H7 (cell line): ENCODE data around the gene STK10. TPM values are rescaled to one million over a fixed set of nuclear protein-coding genes. Genes with fewer than 3 reads are reported as not detected.

Source experiments
- DNase-seq: peaks from one replicate; pipeline ENCODE4 v3.0.0; 2012
- H3K27me3 ChIP-seq: 2 replicates; pipeline ENCODE4 v1.6.0; 2011; ENCODE audit warnings: mild to moderate bottlenecking, low read length; ENCODE audit not compliant: control insufficient read depth, insufficient read depth
- H3K36me3 ChIP-seq: replicated peaks from 2 replicates; pipeline ENCODE4 v1.5.1; 2011; ENCODE audit warnings: low read length; ENCODE audit not compliant: control insufficient read depth, insufficient read depth
- H3K4me3 ChIP-seq: 2 replicates; pipeline ENCODE4 v1.5.1; 2011; ENCODE audit warnings: low read depth, mild to moderate bottlenecking, control low read depth, low read length, moderate library complexity; ENCODE audit not compliant: insufficient read depth
- total RNA-seq: library from RNA; depleted of rRNA; stranded (reverse); fragments of >200 nt; shearing (Covaris generic); gene quantifications from 2 replicates; pipeline ENCODE4 v1.2.3, GENCODE V29; 2014

Gene STK10
- total RNA-seq, 1 experiment from 2014 or later = 7.4 TPM

DNA sequence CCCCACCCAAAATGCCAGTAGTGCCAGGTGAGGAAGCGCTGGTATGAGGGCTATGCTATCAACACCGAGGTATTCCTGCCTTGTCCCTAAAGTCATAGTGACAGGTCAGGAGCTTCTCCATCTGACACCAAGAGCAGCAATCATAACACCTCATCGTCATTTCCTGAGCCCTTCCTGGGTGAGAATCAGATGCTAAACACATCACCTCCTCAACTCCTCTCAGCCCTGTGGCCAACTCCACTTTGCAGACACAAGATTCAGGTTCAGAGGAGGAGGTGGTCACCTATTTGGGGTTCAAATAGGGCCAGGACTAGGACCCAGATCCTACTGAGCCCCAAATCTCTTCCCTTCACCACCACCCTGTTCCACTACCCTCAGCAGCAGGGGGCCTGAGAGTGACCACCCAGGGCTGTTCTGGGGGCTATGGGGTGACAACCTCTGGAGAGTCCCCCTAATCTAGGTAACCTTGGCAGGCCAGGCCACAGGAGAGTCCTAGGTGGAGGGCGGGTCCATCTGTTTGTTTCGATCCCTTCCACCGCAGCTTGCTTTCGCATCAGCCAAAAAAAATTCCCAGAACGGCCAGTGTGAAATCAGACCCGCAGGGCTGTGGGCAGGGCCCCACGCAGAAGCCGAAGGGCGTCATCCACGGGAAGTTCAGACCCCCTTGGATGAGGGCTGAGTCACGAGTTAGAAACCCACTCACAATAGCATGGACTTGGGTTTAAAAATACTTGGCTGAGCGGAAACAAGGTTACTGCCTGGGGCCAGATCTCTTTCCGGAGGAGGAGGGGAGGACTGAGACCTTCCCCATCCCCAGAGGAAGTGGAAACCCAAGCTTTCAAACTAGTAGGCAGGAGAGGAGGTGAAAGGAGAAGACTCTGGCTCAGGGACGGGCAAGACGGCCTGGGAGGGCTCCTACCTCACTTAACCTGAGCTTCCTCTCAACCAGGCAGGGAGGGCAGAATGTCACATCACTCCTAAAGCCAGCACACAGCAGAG lies 8.7 kb downstream of the STK10 start:
- peak; percentile 59 for DNase-seq
- Histone ChIP-seq H3K27me3 (no peaks in the 10 kb centered on the region), H3K36me3 (no peaks in the 10 kb centered on the region), H3K4me3 (no peak overlapping the region)

DNA sequence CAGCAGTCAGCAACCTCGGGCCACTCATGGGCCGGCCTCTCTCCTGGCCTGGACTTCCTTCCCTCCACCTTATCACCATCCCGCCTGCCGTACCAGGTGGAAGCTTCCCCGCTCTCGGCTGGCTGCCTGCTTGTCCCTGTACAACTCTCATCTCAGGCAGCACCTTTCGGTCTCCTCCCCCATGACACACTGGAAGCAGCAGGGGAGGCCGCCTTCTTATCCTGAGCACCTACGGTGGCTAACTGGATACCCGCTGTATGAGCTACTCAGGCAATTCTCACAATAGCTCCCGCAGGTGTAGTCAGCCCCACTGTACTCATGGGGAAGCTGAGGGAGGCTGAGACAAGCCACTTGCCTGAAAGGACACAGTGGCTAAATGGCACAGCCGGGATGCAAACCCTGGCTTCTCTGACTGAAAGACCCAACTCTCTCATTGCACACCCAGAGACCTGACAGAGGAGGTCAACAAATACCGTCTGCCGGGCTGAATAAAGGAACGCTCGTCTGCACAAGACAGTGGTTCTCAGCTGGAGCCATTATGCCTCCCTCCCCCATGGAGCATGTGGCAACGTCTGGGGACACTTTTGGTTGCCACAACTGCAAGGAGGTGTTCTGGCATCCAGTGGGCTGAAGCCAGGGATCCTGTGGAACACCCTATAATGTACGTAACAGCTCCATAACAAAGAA lies 9.6 kb downstream of the STK10 start:
- no peak overlapping the region for H3K4me3 ChIP-seq
- DNase-seq = peak; percentile 61
- H3K27me3 ChIP-seq = no peaks in the 10 kb centered on the region
- no peaks in the 10 kb centered on the region for H3K36me3 ChIP-seq

- Histone ChIP-seq H3K27me3 (no peaks in the 10 kb centered on the region), H3K36me3 (no peaks in the 10 kb centered on the region), H3K4me3 (no peak overlapping the region)
- DNase-seq = no peak
Observed at GRCh38 chr5:172177176-172177575, 10.8 kb downstream of the STK10 start.

- Histone ChIP-seq H3K36me3 (no peaks in the 10 kb centered on the region), H3K4me3 (no peak overlapping the region), H3K27me3 (no peaks in the 10 kb centered on the region)
- DNase-seq = peak; percentile 41
Observed at GRCh38 chr5:172175263-172175719, 12.7 kb downstream of the STK10 start.

- no peaks in the 10 kb centered on the region for H3K36me3 ChIP-seq
- H3K27me3 ChIP-seq = no peaks in the 10 kb centered on the region
- no peak overlapping the region for H3K4me3 ChIP-seq
- DNase-seq = peak; percentile 21
Observed at GRCh38 chr5:172173564-172174153, 14.4 kb downstream of the STK10 start.

GRCh38 chr5:172172912-172173563 lies 15.0 kb downstream of the STK10 start:
- no peak for DNase-seq
- no peaks in the 10 kb centered on the region for H3K36me3 ChIP-seq
- H3K4me3 ChIP-seq = no peak overlapping the region
- H3K27me3 ChIP-seq = no peaks in the 10 kb centered on the region

DNA sequence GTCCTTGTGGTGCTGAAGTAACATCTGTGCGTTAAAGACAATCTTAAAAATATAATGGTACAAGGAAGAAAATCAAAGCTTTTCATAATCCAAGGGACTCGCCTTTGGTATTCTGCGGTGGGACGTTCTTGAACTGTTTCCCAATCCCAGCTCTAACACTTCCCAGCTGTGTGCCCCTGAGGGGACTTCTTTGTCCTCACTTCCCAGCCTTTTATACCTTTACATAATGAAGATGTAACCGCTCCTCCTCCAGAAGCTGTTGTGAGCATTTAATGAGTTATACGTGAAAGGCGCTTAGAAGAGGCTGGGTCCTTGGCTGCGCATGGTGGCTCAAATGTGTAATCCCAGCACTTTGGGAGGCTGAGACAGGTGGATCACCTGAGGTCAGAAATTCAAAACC lies 16.9 kb downstream of the STK10 start:
- DNase-seq = peak; percentile 22
- Histone ChIP-seq H3K27me3 (no peaks in the 10 kb centered on the region), H3K36me3 (no peaks in the 10 kb centered on the region), H3K4me3 (no peak overlapping the region)

- H3K27me3 ChIP-seq = no peaks in the 10 kb centered on the region
- no peaks in the 10 kb centered on the region for H3K36me3 ChIP-seq
- peak; percentile 2 for DNase-seq
- H3K4me3 ChIP-seq = no peak overlapping the region
Observed at GRCh38 chr5:172170251-172170701, 17.7 kb downstream of the STK10 start.

DNA sequence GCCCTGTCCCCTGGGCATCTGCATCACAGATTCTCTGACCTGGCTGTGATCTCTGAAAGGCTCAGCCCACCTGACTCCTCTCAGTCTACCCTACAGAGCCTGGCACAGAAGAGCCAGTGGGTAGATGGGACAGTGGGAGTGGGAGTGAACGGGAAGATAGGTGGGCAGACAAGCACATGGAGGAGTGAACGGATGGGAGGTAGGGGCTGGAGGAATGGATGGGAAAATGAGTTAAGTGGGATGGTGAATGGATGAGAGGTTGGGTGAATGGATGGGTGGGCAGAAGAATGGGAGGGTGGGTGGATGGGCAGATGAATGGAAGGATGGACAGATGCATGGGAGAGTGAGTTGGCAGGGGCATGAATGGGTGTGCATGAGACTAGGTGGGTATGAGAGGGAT lies 18.8 kb downstream of the STK10 start:
- Histone ChIP-seq H3K36me3 (no peaks in the 10 kb centered on the region), H3K4me3 (no peak overlapping the region), H3K27me3 (no peaks in the 10 kb centered on the region)
- peak; percentile 14 for DNase-seq

- DNase-seq = no peak
- Histone ChIP-seq H3K27me3 (no peaks in the 10 kb centered on the region), H3K36me3 (no peaks in the 10 kb centered on the region), H3K4me3 (no peak overlapping the region)
Observed at GRCh38 chr5:172168311-172168710, 19.7 kb downstream of the STK10 start.

DNA sequence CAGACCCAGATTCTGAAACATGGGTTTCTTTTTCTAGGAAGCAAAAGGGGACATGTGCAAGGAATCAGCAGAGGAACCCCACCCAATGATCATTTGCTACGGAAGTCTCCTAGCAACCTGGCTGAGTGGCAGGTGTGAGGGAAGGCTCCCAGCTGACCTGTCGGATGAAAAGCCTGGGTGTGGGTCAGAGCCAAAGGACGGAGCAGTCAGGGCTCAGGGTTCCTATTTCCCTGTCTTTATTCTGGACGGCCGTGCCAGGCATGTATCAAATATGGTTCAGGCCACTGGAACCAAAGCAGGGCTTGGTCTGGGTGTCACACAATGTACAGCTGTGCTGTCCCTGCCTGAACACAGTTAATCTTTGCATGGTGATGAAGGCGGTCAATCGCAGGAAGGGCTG lies 20.1 kb downstream of the STK10 start:
- Histone ChIP-seq H3K36me3 (no peaks in the 10 kb centered on the region), H3K4me3 (no peak overlapping the region), H3K27me3 (no peaks in the 10 kb centered on the region)
- peak; percentile 70 for DNase-seq

GRCh38 chr5:172166030-172166826 lies 21.8 kb downstream of the STK10 start:
- DNase-seq = no peak
- Histone ChIP-seq H3K27me3 (no peaks in the 10 kb centered on the region), H3K36me3 (no peaks in the 10 kb centered on the region), H3K4me3 (no peak overlapping the region)

GRCh38 chr5:172165465-172165864 lies 22.6 kb downstream of the STK10 start:
- no peaks in the 10 kb centered on the region for H3K27me3 ChIP-seq
- no peak for DNase-seq
- no peak overlapping the region for H3K4me3 ChIP-seq
- H3K36me3 ChIP-seq = no peaks in the 10 kb centered on the region
